Peyer's patch (tissue), 4 donors: ENCODE measurements around the gene SPRY1. TPM values are rescaled to one million over a fixed set of nuclear protein-coding genes. Genes with fewer than 3 reads are reported as not detected.
A peak's percentile ranks its signal among the peaks of the same experiment; 100 is the strongest.

Source experiments
- DNase-seq, 3 donors: peaks; one replicate each; pipeline ENCODE4 v3.0.0-alpha.2; 2017 to 2019
- H3K27ac ChIP-seq, 4 donors: fragments of 200-600 bp; sonication (generic); one replicate each; pipeline ENCODE4 v1.5.1; 2016 to 2019
- H3K27me3 ChIP-seq, 2 donors: fragments of 200-600 bp; sonication (generic); one replicate each; pipeline ENCODE4 v1.5.1; 2019
- H3K36me3 ChIP-seq, 3 donors: fragments of 200-600 bp; sonication (generic); one replicate each; pipeline ENCODE4 v1.5.1; 2016 to 2019
- H3K4me1 ChIP-seq, 4 donors: fragments of 200-600 bp; sonication (generic); one replicate each; pipeline ENCODE4 v1.5.1; 2016 to 2019
- H3K4me3 ChIP-seq, 4 donors: fragments of 200-600 bp; sonication (generic); 1 replicate in 3 of 4; 2 replicates in 1 of 4; pipeline ENCODE4 v1.5.1; 2016 to 2019; ENCODE audit warnings: mild to moderate bottlenecking in 1 of 4
- H3K9me3 ChIP-seq, 4 donors: fragments of 200-600 bp; sonication (generic); one replicate each; pipeline ENCODE4 v1.5.1; 2016 to 2019; ENCODE audit warnings: mild to moderate bottlenecking in 1 of 4
- POLR2A ChIP-seq, 2 donors: fragments of 450-650 bp; IDR thresholded peaks; one replicate each; pipeline ENCODE4 v1.5.1; 2017; ENCODE audit warnings: antibody characterized with exemption in 2 of 2, mild to moderate bottlenecking in 2 of 2, moderate library complexity in 2 of 2
- total RNA-seq, 4 donors: library from RNA; depleted of rRNA; stranded (reverse); fragments of >200 nt; gene quantifications; one replicate each; pipeline ENCODE4 v1.1.0, GENCODE V29; 2016
- TF ChIP-seq, protein P1 (sequence below), 6 experiments: fragments of 450-650 bp in 4 of 6; fragments of 200-600 bp in 2 of 6; sonication (generic) in 1 of 6; IDR thresholded peaks; one replicate each; pipeline ENCODE4 v1.5.1; 2017 to 2019; ENCODE audit warnings: antibody characterized with exemption in 6 of 6, mild to moderate bottlenecking in 3 of 6, moderate library complexity in 1 of 6

SPRY1 gene
- total RNA-seq, 4 donors from 2014 or later, result 10.7 to 43.7 (median 39.8) TPM

DNA sequence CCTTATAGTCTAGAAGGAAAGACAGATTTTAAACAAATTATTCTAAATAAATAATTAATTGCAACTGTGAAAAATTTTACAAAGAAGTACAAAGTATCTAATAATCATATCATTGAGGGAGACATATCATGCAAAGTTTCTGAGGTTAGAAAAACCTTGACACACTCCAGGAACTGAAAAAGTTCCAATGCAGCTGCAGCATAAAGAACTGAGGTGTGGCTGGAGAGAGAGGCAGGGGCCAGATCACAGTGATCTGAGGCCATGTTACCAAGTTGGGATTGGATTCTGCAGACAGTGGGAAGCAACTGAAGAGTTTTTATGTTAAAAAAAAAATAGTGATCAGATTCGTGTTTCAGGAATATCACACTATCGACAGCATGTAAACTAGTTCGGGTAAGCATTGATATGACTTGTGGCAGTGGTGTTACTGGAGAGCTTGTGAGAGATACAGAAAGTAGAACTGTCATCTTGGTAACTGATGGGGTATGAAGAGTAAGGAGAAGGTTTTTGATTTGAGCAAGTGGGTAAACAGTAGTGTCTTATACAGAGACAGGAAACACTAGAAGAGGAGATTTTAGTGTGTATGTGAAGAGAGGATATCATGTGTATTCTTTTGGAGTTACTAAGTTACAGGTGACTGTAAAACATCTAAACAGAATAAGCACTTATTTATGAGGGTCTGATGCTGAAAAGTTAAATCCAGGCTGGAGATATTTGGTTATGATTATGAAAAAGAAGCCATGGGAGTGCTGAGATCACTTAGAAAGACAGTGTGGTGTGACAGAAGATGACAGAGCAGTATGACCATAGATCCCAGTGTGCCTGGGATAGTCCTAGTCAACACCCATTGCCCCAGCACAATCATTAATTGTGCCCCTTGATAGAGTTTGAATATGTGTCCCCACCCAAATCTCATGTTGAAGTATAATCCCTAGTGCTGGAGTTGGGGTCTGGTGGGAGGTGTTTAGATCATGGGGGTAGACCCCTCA, 15.6 kb upstream of the SPRY1 start:
- Histone ChIP-seq H3K36me3 (no peaks in the 10 kb centered on the region), H3K9me3 (no peaks in the 10 kb centered on the region), H3K27me3 (no peaks in the 10 kb centered on the region), H3K27ac (no peak overlapping the region), H3K4me3 (no peak overlapping the region), H3K4me1 (no peaks in the 10 kb centered on the region)
- no peak for DNase-seq
- TF ChIP-seq POLR2A (IDR thresholded peaks at IDR 0.05), result no peak
- TF ChIP-seq, protein P1, sequence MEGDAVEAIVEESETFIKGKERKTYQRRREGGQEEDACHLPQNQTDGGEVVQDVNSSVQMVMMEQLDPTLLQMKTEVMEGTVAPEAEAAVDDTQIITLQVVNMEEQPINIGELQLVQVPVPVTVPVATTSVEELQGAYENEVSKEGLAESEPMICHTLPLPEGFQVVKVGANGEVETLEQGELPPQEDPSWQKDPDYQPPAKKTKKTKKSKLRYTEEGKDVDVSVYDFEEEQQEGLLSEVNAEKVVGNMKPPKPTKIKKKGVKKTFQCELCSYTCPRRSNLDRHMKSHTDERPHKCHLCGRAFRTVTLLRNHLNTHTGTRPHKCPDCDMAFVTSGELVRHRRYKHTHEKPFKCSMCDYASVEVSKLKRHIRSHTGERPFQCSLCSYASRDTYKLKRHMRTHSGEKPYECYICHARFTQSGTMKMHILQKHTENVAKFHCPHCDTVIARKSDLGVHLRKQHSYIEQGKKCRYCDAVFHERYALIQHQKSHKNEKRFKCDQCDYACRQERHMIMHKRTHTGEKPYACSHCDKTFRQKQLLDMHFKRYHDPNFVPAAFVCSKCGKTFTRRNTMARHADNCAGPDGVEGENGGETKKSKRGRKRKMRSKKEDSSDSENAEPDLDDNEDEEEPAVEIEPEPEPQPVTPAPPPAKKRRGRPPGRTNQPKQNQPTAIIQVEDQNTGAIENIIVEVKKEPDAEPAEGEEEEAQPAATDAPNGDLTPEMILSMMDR (IDR thresholded peaks at IDR 0.05), result no peak

DNA sequence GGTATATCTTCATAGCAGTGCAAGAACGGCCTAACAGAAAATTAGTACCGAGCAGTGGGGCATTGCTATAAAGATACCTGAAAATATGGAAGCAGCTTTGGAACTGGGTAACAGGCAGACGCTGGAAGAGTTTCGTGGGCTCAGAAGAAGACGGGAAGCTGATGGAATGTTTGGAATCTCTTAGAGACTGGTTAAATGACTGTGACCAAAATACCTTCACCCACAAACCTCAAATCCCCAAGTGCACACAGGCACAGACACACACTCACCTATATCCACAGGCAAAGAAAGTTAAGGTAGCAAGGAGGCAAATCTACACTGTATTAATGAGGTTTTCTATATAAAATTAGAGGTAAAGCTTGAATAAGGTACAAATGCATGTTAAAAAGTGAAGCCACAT, 14.6 kb upstream of the SPRY1 start:
- no peaks in the 10 kb centered on the region for H3K36me3 ChIP-seq
- H3K27ac ChIP-seq, result no peak overlapping the region
- H3K4me1 ChIP-seq, result no peaks in the 10 kb centered on the region
- H3K9me3 ChIP-seq, result no peaks in the 10 kb centered on the region
- H3K27me3 ChIP-seq, result no peaks in the 10 kb centered on the region
- no peak overlapping the region for H3K4me3 ChIP-seq
- no peak for DNase-seq
- TF ChIP-seq POLR2A (IDR thresholded peaks at IDR 0.05), result no peak
- TF ChIP-seq, protein P1 (IDR thresholded peaks at IDR 0.05), result no peak

DNA sequence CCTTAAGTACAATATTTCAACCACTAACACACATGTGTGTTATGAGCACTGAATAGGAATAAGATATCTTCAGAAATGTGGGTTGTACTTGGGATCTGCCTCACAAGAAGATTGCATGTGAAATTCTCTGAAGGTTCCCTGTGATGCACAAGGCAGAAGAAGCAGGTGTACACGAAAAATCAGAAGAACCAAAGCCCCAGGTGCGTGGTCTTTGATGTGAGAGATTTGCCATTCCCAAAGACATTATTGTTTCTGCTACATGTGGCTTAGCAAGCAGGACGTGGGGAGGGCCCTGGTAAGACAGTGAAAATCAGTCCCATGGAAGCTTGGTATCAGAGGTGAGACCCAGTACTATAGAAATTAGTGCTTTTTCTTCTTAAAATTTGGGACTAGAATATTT, 13.0 kb upstream of the SPRY1 start:
- Histone ChIP-seq H3K4me3 (no peak overlapping the region), H3K27me3 (no peaks in the 10 kb centered on the region), H3K36me3 (no peaks in the 10 kb centered on the region), H3K9me3 (no peaks in the 10 kb centered on the region), H3K4me1 (no peaks in the 10 kb centered on the region), H3K27ac (no peak overlapping the region)
- TF ChIP-seq, protein P1 (IDR thresholded peaks at IDR 0.05), result no peak
- DNase-seq, result no peak

DNA sequence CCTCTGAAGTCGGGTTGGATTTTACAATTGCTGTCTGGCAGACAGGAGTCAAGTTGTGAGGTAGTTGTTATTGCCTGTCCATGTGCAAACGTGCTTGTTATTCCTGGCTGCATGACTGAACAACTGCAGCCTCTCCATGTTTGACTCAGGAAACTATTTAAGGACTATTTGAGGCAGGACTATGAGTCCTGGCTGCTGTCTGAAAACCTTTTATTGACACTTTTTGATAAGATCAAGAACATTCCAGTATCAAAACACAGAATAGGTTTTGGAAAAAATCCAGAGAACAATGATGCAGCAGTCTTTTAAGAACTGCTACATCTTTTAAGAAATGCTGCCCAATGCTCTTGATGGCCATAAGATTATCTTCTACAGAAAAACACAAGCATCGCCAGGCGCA, 10.0 kb upstream of the SPRY1 start:
- Histone ChIP-seq H3K27me3 (no peaks in the 10 kb centered on the region), H3K36me3 (no peaks in the 10 kb centered on the region), H3K9me3 (no peaks in the 10 kb centered on the region), H3K27ac (no peak overlapping the region), H3K4me1 (no peaks in the 10 kb centered on the region), H3K4me3 (no peak overlapping the region)
- TF ChIP-seq, protein P1 (IDR thresholded peaks at IDR 0.05), result no peak
- TF ChIP-seq POLR2A (IDR thresholded peaks at IDR 0.05), result no peak
- DNase-seq, result no peak

DNA sequence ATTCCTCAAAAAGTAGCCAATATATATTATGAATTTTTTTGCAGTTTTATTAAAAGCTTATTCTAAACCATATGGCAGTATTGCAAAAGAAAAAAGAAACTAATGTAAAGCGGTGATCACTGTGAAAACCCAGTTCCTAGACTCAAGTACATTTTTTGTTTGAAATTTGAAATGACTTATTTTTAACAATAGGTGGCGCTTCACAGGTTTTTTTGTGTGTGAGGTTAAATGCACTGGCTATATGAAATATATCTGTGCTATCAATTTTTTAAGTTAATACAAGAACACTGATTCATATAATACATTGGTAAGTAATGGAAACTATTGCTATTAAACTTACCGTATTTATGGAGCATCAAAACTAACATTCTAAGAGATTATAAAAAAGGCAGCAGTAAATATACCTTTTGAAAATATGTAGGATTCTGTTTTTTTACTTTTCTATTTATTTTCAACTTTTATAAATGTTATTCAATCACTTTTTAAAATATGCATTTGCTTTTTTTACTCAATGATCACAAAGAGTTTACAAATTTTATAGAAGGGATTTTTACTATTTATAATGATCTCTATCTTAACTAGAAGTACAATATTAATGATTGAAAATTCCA, 5.6 kb upstream of the SPRY1 start:
- no peaks in the 10 kb centered on the region for H3K36me3 ChIP-seq
- H3K27ac ChIP-seq, result no peak overlapping the region
- no peaks in the 10 kb centered on the region for H3K9me3 ChIP-seq
- no peaks in the 10 kb centered on the region for H3K27me3 ChIP-seq
- no peak overlapping the region for H3K4me3 ChIP-seq
- TF ChIP-seq POLR2A (IDR thresholded peaks at IDR 0.05), result no peak
- TF ChIP-seq, protein P1 (IDR thresholded peaks at IDR 0.05), result peak; percentile 22 to 68 (median 62)
- peaks cover 0 to 5% (median 0%) of the 10 kb centered on the region in 4 donors for H3K4me1 ChIP-seq
- DNase-seq, result no peak
